Liver (tissue), 3 donors: ENCODE results near the gene BAHD1.

Experiments
- CTCF ChIP-seq: fragments of 150-350 bp; IDR thresholded peaks from 2 replicates; pipeline ENCODE4 v1.5.1; 2017; ENCODE audit warnings: improper control_type of control experiment, low read depth, low read length; ENCODE audit not compliant: missing input control
- GABPA ChIP-seq, 2 donors: IDR thresholded peaks in 1 of 2; conservative IDR thresholded peaks in 1 of 2; 2 replicates each; pipeline ENCODE4 v1.6.1; 2016; ENCODE audit warnings: antibody characterized with exemption in 2 of 2, mild to moderate bottlenecking in 1 of 2, moderate library complexity in 1 of 2
- HNF4A ChIP-seq, 2 donors: conservative IDR thresholded peaks; 2 replicates each; pipeline ENCODE4 v1.6.1; 2016; ENCODE audit warnings: antibody characterized with exemption in 2 of 2, mild to moderate bottlenecking in 2 of 2
- JUND ChIP-seq, 2 donors: IDR thresholded peaks; 2 replicates each; pipeline ENCODE4 v1.6.1; 2016; ENCODE audit warnings: antibody characterized with exemption in 2 of 2
- MAX ChIP-seq: IDR thresholded peaks from 2 replicates; pipeline ENCODE4 v1.6.1; 2016; ENCODE audit warnings: antibody characterized with exemption
- NR2F2 ChIP-seq: IDR thresholded peaks from 2 replicates; pipeline ENCODE4 v1.6.1; 2016; ENCODE audit warnings: antibody characterized with exemption
- RAD21 ChIP-seq, 2 donors: IDR thresholded peaks; 2 replicates each; pipeline ENCODE4 v1.6.1; 2016; ENCODE audit warnings: antibody characterized with exemption in 2 of 2, mild to moderate bottlenecking in 2 of 2
- REST ChIP-seq: IDR thresholded peaks from 2 replicates; pipeline ENCODE4 v1.6.1; 2016; ENCODE audit warnings: antibody characterized with exemption, mild to moderate bottlenecking
- RXRA ChIP-seq, 2 donors: IDR thresholded peaks; 2 replicates each; pipeline ENCODE4 v1.6.1; 2017 to 2018; ENCODE audit warnings: antibody characterized with exemption in 2 of 2, mild to moderate bottlenecking in 1 of 2
- SP1 ChIP-seq: IDR thresholded peaks from 2 replicates; pipeline ENCODE4 v1.6.1; 2018; ENCODE audit warnings: antibody characterized with exemption, mild to moderate bottlenecking
- TAF1 ChIP-seq: conservative IDR thresholded peaks from 2 replicates; pipeline ENCODE4 v1.6.1; 2016; ENCODE audit warnings: antibody characterized with exemption, mild to moderate bottlenecking
- YY1 ChIP-seq: IDR thresholded peaks from 2 replicates; pipeline ENCODE4 v1.6.1; 2016; ENCODE audit warnings: antibody characterized with exemption, mild to moderate bottlenecking
- ZBTB33 ChIP-seq: IDR thresholded peaks from 2 replicates; pipeline ENCODE4 v1.6.1; 2016; ENCODE audit warnings: antibody characterized with exemption
- donor health status: healthy.
- donor health status: healthy.

- TF ChIP-seq RAD21 (IDR thresholded peaks at IDR 0.05) = no peak
- no peak for TF ChIP-seq NR2F2
- TF ChIP-seq CTCF = no peak
- no peak for TF ChIP-seq ZBTB33
- no peak for TF ChIP-seq RXRA (IDR thresholded peaks at IDR 0.05)
- TF ChIP-seq MAX = no peak
- no peak for TF ChIP-seq TAF1
- no peak for TF ChIP-seq HNF4A (conservative IDR thresholded peaks at IDR 0.05)
- TF ChIP-seq GABPA (IDR thresholded peaks at IDR 0.05 in 1 of 2, conservative IDR thresholded peaks at IDR 0.05 in 1 of 2) = no peak
- TF ChIP-seq YY1 = no peak
- no peak for TF ChIP-seq SP1
- TF ChIP-seq REST = no peak
- no peak for TF ChIP-seq JUND (IDR thresholded peaks at IDR 0.05)
These were observed 58.1 kb downstream of the BAHD1 start for GRCh38 chr15:40498891-40499290.
